T-helper 9 cell (primary cell): ENCODE measurements around the gene ARVCF.

Experiments
- DNase-seq: peaks from one replicate; pipeline ENCODE4 v3.0.0-alpha.2; 2020

Gene ARVCF

DNA sequence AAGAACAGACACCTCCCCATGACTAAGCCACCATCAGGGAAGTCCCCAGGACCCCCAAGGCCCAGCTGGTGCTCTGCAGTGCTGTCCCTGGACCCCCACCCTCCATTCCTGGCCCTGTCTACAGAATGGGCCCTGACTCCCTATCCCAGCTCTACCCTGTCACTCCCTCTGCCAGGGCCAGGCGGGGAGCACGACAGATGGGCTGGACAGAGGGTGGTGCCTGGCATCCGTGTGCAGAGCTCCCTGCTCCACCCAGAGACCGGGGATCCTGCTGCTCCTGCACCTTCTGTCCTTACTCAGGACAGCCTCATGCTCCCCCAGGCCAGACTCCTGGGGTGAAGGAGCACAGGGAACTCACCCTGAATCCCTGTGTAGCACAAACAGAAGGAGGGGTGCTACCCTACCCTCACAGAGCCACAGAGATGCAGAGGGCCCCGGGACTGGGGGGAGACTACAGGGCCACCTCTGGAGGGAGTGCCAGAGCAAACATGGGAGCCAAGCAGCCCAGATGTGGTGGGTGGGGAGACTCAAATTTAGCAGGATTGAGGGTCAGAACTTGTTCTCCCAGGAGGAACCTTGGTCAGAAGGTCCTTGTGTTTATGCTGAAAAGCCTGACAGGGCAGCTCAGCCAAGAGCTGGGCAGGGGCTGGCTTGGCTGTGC is 2.0 kb downstream of the ARVCF start:
- DNase-seq: no peak

DNA sequence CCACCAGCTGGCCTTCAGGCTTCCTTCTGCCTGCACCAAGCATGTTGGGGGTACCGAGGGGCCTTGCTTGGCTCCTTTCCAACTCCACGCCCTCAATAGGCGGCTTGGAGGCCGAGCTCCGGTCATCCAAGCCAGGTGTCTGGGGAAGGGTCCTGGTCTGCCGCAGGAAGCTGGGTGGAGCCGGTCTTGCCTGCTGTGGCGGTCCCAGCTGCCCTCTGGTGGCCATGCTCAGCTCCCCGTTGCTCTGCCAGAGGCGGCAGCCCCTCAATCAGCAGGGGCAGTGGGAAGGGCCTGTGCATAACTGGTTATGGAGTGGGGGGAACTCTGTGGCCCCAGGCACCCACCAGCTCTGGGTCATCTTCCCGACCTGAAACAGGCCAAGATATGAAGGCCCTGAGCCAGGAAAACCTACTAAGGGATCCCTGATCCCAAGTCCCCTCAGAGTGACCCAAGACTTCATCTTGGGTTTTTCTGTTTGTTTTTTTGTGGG is 3.2 kb downstream of the ARVCF start:
- no peak for DNase-seq

DNA sequence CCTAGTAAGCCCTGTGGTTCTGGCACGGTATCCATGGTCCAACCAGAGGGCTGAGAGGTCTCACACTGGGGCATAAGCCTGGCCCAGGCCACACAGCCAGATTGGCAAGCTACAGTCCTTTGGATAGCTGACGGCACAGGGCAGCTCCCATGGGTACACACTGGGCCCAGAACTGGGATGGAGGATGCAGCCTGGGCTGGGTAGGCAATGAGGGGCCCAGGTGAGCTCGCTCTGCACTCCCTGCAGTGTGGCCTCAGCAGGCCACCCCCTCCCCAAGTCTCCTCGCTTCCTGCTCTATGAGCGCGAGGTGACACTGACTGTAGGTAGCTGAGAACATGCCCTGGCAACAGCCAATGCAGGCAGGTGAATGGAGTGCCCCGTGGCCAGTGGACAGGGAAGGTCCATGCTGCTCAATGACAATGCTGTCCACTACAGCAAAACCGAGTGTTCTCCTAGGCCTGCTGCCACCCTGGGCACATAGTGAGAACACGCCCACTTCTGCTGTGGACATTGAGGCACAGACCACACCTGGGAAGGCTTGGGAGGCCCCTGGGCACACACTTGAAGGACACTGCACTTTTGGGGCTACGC is 3.8 kb downstream of the ARVCF start:
- DNase-seq: no peak

DNA sequence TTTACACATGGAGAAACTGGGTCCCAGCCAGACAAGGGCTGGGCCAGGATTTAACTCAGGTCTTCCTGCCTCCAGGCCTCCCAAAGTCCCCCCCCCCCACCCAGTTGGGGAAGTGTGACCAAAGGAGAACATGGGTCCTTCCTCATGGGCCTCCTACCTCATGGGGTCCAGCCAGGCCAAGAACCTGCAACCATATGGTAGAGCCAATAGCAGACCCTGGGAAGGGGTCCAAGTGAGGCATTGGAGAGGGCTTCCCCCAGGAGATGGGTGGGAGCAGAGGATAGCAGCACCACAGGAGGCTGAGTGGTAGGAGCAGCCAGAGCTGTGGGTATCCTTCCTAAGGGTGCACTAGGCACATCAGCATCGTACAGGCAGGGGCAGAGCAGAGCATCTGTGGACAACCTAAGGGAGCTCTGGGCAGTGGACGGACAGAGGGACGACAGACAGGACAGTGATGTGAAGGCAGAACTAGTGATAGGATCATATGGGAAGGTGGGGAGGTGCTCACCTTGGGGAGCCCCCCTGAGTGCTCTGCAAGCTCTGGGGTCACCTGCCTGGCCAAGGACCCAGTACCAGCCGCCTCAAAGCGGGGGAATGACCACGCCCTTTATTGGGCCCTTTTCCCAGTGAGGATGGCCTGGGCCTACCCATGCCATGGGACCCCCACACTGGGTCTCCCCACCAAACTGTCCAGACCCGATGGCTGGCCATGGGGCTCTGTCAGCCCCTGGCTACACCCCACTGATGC is 4.5 kb downstream of the ARVCF start:
- DNase-seq: no peak

DNA sequence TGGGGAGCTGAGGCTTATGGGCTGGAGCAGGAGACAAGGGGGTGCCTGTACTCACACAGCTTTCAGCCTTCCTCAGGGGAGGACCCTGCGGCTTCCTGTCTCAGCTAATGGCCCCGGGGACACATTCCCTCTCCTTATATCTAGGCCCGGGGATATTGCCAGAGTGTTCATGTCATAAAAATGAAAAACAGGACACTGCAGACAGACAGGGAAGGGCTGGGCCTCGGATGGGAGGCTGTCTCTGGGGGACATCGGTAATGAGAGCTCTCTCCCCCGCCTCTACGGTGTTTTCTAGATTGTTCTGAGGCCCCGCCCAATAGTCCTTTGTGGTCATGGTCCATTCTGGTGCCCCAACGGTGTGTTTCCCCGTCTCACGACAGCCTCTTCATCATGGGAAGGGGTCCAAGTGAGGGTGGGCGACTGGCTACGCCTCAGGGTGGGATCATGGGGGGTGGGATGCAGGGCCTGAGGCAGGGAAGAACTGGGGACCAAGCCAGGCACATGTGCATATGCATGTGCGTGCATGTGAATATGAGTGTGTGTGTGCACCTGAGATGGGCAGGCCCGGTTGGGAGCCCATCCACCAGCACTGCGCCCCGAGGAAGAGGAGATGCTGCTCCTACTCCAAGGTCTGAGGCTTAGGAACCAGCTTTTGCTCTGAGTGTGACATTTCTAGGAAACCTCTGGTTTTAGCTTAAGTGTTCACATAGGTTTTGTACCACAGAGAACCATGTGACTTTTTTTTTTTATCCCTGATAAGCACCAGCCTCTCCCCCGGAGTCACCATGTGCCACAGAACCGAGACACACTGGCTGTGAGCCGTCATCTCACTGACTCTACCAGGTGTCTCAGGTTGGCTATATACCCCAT is 5.3 kb downstream of the ARVCF start:
- no peak for DNase-seq

DNA sequence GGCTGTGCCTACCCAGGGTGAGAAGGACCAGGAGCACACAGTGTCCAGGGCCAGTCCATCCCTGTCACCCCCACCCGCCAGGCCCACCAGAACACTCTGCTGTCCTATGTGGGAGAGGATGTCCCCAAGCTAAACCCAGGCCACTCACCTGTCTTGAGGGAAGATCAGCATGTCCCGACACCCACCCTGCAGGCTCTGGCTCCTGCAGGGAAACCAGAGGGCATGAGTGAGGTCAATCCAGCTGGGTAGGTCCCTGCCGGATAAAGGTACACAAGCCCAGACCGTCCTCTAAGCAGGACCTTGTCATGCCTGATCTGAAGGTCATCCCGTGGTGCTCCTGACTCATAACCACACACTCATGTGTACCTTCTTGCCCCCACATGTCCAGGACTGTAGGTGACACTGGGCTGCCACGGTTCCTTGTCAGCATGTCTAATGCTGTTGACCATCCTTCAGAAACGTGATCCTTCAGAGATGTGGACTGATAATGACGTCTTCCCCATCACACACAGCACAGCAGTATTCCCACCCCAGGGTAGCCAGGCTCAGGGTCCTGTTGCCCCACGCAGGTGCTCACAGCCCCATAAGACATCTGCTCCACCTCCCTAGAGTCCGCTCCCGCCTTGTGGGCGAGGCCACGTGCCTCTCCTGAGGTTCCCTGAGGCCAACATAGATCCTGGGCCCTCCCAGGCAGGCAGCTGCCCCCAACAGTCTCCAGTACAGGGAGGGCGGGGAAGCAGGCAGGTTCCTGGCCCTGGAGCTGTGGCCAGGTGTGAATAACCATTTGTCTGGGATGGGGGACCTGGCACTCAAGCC is 6.1 kb downstream of the ARVCF start:
- no peak for DNase-seq

DNA sequence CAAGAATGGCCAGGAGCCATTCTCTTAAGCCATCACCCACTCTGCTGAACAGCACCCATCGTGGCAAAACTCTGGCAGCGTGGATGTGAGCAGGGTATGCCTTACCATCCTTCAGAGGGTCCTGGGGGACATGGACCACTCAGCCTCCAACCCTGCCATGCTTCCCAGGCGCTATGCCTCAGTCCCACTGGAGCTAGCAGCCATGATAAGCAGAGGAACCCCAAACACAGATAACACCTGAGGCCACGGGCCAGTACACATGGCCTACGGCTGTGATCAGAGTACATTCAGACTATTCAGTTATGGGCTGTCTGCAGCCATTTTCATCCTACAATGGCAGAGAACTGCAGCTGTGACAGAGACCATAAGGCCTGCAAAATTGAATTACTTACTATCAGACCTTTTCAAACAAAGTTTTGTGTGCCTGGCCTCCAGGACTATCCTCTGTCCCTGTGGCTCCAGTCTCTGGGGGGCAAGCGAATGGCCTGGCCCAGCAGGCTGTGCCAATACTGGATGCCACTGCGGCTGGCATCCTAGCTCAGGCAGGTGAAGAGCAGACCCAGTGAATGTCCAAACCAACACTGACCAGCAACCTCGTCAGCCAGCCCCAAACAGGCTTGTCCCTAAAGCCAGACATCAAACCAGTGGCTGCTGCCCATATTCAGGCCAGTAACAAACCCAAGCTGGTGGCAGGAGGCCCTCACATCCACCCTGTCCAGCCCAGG is 6.9 kb downstream of the ARVCF start:
- DNase-seq: no peak

DNA sequence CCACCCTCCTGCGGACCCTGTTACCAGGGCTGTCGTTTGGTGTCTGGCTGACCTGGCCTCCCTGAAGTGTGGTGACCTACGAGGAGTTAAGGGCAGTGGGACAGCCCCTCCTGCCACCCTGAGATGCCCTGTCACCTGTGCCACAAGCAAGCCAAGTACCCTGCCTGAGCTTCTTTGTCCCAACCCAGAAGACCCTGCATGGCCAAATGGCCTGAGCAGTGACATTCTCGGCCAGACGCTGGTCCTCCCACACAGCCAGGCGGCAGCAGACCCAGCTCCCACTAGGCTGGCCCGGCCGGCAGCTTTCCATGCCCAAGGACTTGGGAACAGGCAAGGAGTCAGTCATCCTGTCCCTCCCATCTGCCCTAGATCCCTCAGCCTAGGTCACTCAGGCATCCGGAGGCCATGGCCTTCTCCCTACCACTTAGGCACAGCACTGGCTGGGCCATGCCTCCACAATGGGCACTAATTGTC is 7.6 kb downstream of the ARVCF start:
- DNase-seq: no peak

DNA sequence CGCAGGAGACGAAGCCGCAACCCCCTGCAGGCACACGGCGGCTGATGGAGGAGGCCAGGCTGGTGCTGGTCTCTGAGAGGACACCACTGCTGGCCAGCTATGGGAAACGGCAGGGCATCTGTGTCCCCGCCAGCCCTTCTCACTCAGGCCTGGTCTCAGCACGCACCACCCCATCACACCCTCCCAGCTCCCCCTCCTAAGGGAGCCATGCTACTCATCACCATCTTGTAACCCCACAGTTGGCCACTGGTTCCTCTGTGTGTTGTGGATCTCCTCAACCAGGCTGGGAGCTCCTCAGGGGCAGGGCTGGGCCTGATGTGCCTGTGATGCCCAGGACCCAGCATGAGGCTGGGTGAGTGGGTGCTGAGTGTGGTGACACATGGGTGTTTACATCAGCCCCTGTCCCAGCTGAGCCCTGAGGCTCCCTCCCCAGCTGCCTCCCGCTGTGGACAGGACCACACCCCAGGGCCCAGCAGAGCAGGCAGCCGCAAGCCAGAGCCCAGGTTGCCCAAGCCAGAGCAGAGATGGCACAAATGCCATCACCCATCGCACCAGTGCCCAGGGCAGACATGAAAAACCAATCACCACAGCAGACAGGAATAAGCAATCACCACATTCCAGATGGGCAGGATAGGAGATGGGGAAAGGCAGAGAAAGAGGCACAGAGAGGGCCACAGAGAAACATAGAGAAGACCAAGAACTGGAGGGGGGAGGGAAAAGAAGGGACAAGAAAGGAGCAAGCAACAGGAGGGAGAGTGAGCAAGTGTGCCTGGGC is 8.2 kb downstream of the ARVCF start:
- no peak for DNase-seq

DNA sequence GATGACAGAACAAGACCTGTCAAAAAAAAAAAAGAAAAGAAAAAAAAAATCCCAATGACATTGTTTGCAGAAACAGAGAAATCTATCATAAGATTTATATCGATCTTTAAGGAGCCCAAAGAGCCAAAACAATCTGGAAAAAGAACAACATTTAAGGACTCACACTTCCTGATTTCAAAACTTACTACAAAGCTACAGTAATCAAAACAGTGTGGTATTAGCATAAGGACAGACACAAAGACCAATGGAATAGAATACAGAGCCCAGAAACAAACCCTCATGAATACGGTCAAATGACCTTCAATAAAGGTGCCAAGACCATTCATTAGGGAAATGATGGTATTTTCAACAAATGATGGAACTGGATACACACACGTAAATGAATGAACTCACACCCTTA is 12.2 kb downstream of the ARVCF start:
- DNase-seq: no peak

DNA sequence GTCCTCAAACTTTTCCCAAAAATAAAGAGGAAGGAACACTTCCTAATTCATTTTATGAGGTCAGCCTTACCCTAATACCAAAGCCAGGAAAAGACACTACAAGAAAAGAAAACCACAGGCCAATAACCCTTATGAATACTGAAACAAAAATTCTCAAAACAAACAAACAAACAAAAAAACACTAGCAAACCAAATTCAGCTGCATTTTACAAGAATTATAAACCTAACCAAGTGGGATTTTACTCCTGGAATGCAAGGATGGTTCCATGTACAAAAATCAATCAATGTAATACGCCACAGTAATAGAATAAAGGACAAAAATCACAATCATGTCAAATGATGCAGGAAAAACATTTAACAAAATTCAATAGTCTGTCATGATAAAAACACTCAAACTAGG is 13.3 kb downstream of the ARVCF start:
- no peak for DNase-seq

DNA sequence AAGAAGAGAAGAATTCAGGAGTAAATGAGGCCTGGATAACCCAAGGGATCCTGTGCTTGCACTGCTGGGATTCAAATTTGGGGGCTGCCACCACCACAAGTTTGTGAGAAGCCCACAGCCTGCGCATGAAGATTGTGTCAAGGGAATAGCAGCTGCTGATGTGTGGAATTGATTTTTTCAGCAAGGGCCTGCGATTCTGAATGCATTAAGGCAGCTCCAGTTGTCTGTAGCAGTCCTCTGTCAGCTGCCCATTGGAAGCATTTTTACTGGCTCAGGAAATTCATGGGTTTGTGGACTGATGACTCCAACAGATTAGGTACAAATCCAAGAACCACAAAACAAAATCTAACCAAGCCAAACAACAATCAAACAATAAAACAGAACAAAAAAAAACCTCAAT is 14.0 kb downstream of the ARVCF start:
- no peak for DNase-seq

DNA sequence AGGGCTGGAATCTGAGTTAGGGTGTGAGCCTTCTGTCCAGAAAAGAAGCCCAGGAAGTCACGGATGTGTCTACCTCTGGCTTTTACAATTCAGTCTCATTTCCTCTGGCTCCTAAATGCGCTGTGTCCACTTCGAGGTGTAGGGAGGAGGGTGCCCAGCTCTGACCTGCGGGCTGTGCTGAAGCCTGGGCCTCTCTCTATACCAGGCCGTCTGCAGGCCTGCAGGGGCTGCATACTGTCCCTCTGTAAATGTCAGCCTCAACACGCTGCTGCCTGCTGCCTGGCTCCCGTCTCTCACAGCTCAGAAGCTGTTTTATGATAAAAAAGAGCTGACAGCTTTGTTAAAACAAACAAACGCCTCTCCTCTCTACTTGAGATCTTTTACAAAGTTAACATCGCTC is 14.5 kb downstream of the ARVCF start:
- no peak for DNase-seq

DNA sequence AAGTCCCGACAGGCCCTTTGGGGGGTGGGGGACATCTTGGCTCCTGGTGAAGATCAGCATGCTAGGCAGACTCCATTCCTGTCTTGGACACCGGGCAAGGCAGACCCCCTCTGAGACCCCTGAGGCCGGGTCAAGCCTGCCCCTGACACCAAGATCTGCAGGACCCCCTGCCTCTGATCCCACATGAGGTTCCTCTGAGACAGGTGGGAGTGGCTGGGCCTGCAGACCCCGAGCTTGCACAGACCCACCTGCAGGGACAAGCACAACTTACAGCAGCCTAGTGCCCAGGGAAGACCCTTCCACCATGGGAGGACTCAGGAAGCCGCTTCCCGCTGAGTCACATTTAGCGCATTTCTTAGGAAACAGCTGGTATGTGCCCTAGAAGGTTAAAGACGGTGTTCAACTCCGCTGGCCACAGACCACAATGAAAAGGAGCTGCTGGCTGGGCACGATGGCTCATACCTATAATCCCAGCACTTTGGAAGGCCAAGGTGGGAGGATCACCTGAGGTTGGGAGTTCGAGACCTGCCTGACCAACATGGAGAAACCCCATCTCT is 15.5 kb downstream of the ARVCF start:
- no peak for DNase-seq

DNA sequence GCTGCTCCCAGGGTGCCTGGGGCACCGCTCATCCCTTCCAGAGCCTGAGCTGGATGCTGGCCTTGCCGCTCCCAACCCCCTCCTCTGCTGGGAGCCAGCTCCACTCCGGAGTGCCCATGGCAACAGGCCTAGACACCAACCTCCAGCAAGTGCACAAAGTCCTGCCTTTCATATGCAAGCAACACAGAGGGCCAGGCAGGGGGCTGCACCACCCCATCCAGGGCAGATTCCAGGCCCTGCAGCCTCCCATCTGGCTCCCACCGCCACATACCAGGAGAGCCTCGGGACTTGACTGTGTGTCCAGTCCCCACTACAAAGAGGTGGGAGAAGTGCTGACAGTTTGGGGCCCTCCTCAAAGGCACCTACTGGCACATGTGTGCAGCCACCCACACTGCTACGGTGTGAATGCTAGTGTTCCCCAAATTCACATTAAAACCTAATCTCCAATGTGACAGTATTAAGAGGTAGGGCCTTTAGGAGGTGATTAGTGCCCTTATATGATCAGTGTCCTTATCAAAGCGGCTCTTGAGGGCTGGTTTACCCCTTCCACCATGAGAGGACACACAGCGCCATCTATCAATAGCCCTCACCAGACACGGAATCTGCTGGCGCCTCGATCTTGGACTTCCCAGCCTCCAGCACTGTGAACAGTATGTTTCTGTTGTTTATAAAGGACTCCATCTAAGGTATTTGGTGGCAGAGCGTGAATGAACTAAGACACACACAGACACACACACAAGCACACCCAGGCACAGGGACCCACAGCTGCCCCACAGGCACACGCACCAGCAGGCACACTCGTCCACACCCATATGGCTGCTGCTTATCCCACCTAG is 16.2 kb downstream of the ARVCF start:
- no peak for DNase-seq

DNA sequence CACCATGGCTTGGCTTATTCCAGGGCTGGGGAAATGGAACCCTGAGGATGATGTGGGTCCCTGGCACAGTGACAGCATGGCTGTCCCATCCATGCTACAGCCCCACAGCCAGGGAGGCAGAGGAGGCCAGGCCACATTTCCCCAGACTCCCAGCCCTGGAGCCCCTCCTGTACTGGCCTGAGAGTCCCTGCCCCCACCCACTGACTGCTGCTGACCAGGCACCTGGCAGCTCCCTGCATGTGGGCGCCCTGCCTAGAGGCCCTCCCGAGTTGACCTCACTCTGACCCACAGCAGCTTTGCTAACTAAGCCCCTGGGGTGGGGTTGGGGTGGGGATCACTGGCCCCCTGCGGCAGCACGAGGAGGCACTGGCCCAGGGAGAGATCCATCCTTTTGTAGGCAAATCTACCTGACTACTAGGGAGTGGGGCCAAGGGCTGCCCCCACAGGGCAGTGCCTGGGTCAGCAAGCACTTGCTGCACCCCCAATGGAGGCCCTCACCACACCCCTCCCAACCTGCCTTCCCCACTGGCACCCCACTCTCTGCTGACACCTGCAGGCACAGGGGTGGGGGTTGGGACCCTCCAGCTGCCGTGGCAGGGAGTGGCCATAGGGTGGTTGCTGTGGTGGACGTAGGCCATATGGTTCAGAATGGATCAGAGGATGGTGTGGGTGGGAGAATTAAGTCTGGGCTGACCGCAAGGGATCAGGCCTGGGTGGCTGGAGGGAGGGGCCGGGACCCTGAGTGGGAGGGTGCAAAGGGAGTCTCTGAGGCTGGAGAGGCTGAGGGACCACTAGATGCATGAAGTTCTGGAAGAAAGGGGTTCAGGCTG is 17.4 kb downstream of the ARVCF start:
- DNase-seq: no peak

DNA sequence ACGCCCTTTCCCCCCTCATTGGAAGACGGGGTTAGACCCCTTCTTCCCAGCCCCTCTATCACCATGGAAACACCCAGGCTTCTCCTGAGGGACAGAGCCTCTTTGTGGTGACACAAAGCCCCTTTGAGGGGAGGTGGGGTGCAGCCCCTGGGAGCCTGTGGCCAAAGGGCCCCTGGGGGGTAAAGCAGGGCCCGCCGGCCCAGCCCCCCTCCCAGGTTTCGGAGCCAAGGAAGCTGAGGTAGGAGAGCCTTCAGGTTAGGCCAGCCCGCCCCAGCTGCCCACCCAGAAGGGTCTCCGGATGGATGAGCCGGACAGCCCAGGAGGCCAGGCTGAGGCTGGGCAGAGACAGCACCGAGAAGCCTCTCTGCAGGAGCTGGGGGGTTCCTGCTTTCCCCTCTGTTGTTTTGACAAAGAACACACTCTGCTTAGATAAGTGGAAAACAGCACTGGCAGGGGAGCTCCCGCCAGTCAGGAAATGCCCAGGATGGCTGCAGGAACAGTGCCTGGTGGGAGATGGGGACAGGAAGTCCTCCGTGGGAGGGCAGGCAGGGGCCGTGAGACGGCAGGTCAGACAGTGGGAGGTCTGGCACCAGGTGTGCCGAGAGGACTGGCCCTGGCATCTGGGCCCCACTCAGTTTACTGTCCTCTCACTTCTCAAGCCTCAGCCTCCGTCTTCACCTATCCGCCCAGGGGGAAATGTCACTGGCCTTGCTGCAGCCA is 18.2 kb downstream of the ARVCF start:
- no peak for DNase-seq
